Bladder microvascular endothelial cell (primary cell): ENCODE data around the gene ZNF133. TPM values are rescaled to one million over a fixed set of nuclear protein-coding genes. Genes with fewer than 3 reads are reported as not detected.

Experiments
- total RNA-seq: library from RNA; depleted of rRNA; stranded (reverse); fragments of >200 nt; gene quantifications from 2 replicates; pipeline ENCODE4 v1.2.3, GENCODE V29; 2014

The ZNF133 gene
- 13.9 and 20.5 TPM in 2 replicates for total RNA-seq

GRCh38 chr20:18287915-18288748, at the start of gene ZNF133:
Gene ZNF133 (plus strand): TSS chr20:18288527. CDS start chr20:18305687, 17,160 bp downstream.

Other genes with a start within 250 kb of the ZNF133 start
- gene OVOL2, start 230.6 kb upstream of the ZNF133 start, total RNA-seq, result not detected in 2 replicates
- gene KAT14, start 150.7 kb upstream of the ZNF133 start, total RNA-seq, result 7.0 and 10.3 TPM in 2 replicates
- 5.2 and 9.6 TPM in 2 replicates for gene PET117, start 150.7 kb upstream of the ZNF133 start, total RNA-seq
- 0.49 and 0.69 TPM in 2 replicates for gene DZANK1, start 178.5 kb downstream of the ZNF133 start, total RNA-seq
- 7.1 and 14.8 TPM in 2 replicates for gene POLR3F, start 178.9 kb downstream of the ZNF133 start, total RNA-seq
- 6.8 and 13.2 TPM in 2 replicates for gene RBBP9, start 208.7 kb downstream of the ZNF133 start, total RNA-seq
- 25.1 and 66.2 TPM in 2 replicates for gene SEC23B, start 219.4 kb downstream of the ZNF133 start, total RNA-seq